Suppressor macrophage treated with lipopolysaccharide for 4 hours (primary cell): ENCODE results near the gene CERT1.
"Not testable (repeated sequence)": the region's sequence is repeated elsewhere in the genome, so short reads cannot be mapped to it uniquely, and the experiment has no call there.

Source experiments
- DNase-seq: peaks from one replicate; pipeline ENCODE4 v3.0.0-alpha.2; 2020

CERT1 gene

GRCh38 chr5:75511435-75512382, at the start of gene CERT1, which contains the start of gene POLK:
TSS of gene CERT1 (minus strand) at chr5:75511629. CDS start at chr5:75511207, 422 bp downstream.
TSS of gene POLK (plus strand) at chr5:75511891.
- DNase-seq = peak; percentile 99

- DNase-seq = not testable (repeated sequence)
Observed at GRCh38 chr5:75560655-75561054, 49.2 kb upstream of the CERT1 start.

DNA sequence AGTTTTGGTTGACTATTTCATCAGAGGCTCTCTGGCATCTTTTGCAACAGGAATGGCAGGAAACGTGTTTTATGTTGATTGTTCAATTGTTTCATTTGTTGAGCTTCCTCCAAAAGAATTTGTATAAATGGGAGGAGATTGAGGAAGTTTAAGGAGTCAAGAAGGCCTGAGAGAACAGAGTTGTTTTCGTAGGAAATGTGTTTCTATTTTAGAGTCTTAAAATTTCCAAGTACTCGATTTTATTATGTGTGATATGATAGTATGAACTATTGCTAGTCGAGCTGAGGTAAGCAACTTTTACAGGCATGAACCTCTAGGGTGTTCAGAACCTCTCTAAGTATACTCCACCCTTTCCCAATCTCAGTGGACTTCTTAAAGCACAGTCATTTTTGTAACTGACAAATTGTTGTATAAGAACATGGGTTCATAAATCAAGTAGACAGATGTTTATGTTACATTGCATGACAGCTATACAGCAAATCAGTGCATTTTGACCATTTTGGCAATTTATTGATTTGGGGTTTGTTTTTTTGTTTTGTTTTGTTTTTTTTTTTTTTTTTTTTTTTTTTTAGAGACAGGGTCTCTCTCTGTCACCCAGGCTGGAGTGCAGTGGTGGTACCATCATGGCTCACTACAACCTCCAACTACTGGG, 47.7 kb upstream of the CERT1 start:
- peak; percentile 85 for DNase-seq

GRCh38 chr5:75558221-75558620, 46.8 kb upstream of the CERT1 start:
- DNase-seq = no peak

DNA sequence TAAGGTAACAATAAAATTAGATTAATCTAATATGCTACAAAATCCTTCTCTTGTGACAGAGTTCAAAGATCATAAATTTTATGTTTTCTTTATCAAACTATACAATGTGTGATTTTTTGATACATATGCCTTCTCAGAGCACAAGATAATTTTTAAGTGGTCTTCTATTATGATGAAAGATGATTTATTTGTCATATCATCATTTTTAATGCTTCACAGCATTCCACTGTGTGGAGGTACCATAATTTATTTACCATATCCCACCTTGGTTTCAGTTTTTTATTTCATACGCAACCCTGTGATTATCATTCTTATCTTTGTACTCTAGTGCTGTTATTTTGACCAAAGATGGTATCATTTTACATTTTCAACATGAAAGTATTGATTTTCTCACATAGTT, 41.9 kb upstream of the CERT1 start:
- DNase-seq = no peak

GRCh38 chr5:75552764-75553163, 41.3 kb upstream of the CERT1 start:
- DNase-seq = no peak

DNA sequence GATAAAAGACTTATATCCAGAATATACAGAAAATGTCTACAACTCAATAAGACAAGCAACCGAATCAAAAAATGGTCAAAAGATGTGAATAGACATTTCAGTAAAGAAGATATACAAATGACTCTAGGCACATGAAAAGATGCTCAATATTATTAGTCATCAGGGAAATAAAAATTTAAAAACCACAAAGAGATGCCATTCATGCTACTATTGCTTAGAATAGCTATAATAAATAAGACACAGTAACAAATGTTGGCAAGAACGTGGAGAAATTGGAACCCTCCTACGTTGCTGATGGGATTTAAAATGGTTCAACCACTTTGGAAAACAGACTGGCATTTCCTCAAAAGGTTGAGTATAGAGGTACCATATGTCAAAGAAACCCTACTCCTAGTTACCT, 40.0 kb upstream of the CERT1 start:
- DNase-seq = no peak

- DNase-seq = no peak
Observed at GRCh38 chr5:75550597-75550996, 39.2 kb upstream of the CERT1 start.

GRCh38 chr5:75547812-75548211, 36.4 kb upstream of the CERT1 start:
- DNase-seq = no peak

DNA sequence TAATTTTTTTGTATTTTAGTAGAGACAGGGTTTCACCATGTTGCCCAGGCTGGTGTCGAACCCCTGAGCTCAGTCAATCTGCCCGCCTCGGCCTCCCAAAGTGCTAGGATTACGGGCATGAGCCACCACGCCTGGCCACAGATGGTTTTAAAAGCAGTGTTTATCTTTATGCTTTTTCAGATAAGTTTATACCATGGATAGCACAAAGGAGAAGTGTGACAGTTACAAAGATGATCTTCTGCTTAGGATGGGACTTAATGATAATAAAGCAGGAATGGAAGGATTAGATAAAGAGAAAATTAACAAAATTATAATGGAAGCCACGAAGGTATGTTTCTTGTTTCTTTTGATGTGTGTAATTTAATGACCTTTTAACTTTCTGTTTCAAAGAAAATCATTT, 35.4 kb upstream of the CERT1 start:
- DNase-seq = no peak

DNA sequence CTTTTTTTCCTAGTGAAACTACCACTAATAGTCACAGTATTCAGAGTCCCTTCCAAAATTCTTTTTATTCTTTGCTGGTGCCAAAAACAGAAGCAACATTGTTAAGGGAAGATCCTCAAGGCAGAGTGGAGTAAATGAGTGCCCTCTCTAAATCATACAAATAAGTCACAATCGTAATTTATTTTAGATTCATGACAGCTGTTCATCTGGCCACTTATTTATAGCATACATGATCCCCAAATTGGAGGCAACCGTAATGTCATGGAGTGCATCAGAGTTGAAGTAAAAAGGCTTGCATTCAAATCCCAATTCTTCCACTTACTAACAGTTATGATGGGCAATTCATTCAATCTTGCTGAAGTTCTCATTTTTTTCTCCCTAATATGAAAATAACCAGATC, 33.7 kb upstream of the CERT1 start:
- no peak for DNase-seq

DNA sequence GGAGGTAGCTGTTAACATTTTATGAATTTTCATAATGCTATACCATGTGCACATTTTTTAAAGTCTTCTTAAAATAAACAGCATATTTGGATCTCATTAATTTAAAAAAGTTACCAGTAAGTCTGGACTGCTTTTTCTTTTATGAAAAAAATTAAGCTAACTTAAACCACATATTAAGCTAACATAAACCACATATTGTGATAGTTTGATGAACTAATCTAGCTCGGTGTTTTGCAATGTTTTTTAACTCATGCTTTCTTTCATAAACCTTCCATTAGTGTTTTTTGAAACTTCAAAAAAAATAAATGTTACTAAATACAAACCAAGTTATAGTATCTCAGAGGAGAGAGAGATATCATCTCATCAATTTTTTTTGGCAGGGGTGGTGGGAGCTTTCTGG, 26.8 kb upstream of the CERT1 start:
- DNase-seq = no peak

GRCh38 chr5:75536694-75537360, 25.4 kb upstream of the CERT1 start:
- no peak for DNase-seq

DNA sequence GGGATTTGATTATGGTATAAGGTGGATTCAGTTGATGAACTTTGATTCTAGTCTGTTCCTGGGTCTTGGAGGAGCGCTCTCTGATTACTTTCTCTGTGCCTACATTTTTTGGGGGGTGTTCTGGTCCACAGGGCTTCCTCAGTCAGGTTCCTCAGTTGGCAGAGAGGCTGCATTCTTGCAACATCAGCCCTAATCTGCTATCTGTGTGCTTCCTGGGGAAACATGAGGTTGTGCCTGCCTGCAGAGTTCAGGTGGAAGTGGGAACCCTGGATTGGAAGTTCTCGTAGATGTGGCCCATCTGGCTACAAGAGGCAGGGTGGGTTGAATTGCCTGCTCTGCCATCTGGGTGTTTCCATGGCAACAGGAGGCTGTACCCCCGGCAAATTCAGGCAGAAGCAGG, 24.7 kb upstream of the CERT1 start:
- no peak for DNase-seq

GRCh38 chr5:75534734-75535133, 23.3 kb upstream of the CERT1 start:
- no peak for DNase-seq

DNA sequence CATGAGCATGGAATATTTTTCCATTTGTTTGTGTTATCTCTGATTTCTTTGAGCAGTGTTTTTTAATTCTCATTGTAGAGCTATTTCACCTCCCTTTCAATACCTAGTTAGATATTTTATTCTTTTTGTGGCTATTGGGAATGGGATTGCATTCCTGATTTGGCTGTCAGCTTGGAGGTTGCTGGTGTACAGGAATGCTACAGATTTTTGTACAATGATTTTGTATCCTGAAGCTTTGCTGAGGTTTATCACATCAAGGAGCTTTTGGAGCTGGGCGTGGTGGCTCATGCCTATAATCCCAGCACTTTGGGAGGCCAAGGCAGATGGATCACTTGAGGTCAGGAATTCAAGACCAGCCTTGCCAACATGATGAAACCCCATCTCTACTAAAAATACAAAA, 22.3 kb upstream of the CERT1 start:
- DNase-seq = not testable (repeated sequence)

DNA sequence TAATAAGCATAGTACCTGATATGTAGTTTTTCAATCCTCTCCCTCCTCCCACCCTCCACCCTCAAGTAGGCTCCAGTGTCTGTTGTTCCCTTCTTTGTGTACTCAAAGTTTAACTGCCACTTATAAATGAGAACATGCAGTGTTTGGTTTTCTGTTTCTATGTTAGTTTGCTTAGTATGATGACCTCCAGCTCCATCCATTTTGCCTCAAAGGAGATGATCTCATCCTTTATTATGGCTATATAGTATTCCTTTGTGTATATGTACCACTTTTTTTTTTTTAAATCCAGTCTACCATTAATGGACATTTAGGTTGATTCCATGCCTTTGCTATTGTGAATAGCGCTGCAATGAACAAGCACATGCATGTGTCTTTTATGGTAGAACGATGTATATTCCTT, 20.8 kb upstream of the CERT1 start:
- DNase-seq = no peak

GRCh38 chr5:75529185-75529584, 17.8 kb upstream of the CERT1 start:
- no peak for DNase-seq

GRCh38 chr5:75526070-75526469, 14.6 kb upstream of the CERT1 start:
- DNase-seq = peak; percentile 38

- DNase-seq = no peak
Observed at GRCh38 chr5:75525344-75525743, 13.9 kb upstream of the CERT1 start.

DNA sequence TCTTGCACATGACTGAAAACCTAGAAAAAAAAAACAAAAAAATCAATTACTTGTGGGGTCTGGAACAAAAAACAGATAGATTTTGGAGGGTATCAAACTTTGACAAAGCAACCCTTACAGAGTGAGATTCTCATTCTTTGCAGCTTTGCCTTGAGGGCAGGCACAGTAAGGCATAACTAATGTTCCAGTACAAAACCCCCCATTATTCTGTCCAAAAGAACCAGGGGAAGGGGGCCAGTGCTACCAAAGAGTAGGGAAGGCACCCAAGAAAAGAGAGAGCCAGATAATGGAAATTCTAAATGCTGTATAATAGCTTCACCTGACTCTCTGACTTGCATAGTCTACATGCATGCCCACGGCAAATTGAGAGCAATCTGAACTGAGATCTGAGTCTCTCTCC, 13.2 kb upstream of the CERT1 start:
- no peak for DNase-seq

GRCh38 chr5:75524071-75524470, 12.6 kb upstream of the CERT1 start:
- peak; percentile 39 for DNase-seq

- no peak for DNase-seq
Observed at GRCh38 chr5:75523275-75523674, 11.8 kb upstream of the CERT1 start.

- no peak for DNase-seq
Observed at GRCh38 chr5:75522542-75522941, 11.1 kb upstream of the CERT1 start.
